IPS-NIHi11 (cell line): ENCODE measurements around the gene MDM4.

Source experiments
- DNase-seq: peaks from one replicate; pipeline ENCODE4 v3.0.0; 2012; ENCODE audit warnings: mixed read lengths, low spot score

Gene MDM4

GRCh38 chr1:204578867-204579664 is 62.9 kb downstream of the MDM4 start:
- peak; percentile 63 for DNase-seq

- DNase-seq, result no peak
These were observed 63.5 kb downstream of the MDM4 start for GRCh38 chr1:204579681-204580080.

GRCh38 chr1:204580862-204581261 is 64.7 kb downstream of the MDM4 start:
- DNase-seq, result no peak

GRCh38 chr1:204581759-204582158 is 65.6 kb downstream of the MDM4 start:
- no peak for DNase-seq

- DNase-seq, result no peak
These were observed 67.9 kb downstream of the MDM4 start for GRCh38 chr1:204583909-204584632.

GRCh38 chr1:204584699-204585372 is 68.6 kb downstream of the MDM4 start:
- DNase-seq, result peak; percentile 56

- DNase-seq, result no peak
These were observed 71.4 kb downstream of the MDM4 start for GRCh38 chr1:204587621-204588020.

- DNase-seq, result peak; percentile 49
These were observed 72.6 kb downstream of the MDM4 start for GRCh38 chr1:204588826-204589225.

GRCh38 chr1:204589409-204590038 is 73.3 kb downstream of the MDM4 start:
- DNase-seq, result no peak

GRCh38 chr1:204591473-204592090 is 75.4 kb downstream of the MDM4 start:
- DNase-seq, result no peak

- no peak for DNase-seq
These were observed 76.2 kb downstream of the MDM4 start for GRCh38 chr1:204592246-204592948.

GRCh38 chr1:204598319-204598969 is 82.2 kb downstream of the MDM4 start:
- DNase-seq, result no peak

- no peak for DNase-seq
These were observed 82.9 kb downstream of the MDM4 start for GRCh38 chr1:204599098-204599497.

- no peak for DNase-seq
These were observed 83.4 kb downstream of the MDM4 start for GRCh38 chr1:204599596-204599995.

- DNase-seq, result no peak
These were observed 84.0 kb downstream of the MDM4 start for GRCh38 chr1:204600203-204600602.

- peak; percentile 68 for DNase-seq
These were observed 84.8 kb downstream of the MDM4 start for GRCh38 chr1:204600968-204601367.

GRCh38 chr1:204602111-204602579 is 85.9 kb downstream of the MDM4 start:
- peak; percentile 45 for DNase-seq

GRCh38 chr1:204602871-204603542 is 86.8 kb downstream of the MDM4 start:
- no peak for DNase-seq

- no peak for DNase-seq
These were observed 89.6 kb downstream of the MDM4 start for GRCh38 chr1:204605791-204606190.
